Pancreas (tissue), 10 donors: Measurements from ENCODE around the gene VWC2L. TPM values are rescaled to one million over a fixed set of nuclear protein-coding genes. Genes with fewer than 3 reads are reported as not detected.

Experiments used
- ATAC-seq, 4 donors: fragments of 200-7000 bp; cut with Tn5 transposase; one replicate each; pipeline versions ENCODE4 v1.8.0 to v1.9.1; 2020; ENCODE audit warnings: mild to moderate bottlenecking in 4 of 4, moderate library complexity in 4 of 4
- DNase-seq, 6 donors: peaks; one replicate each; pipeline ENCODE4 v3.0.0-alpha.2; 2020
- FAIRE-seq: peaks from 2 replicates; lab custom pipeline; 2012; peaks lifted over from hg19 to GRCh38; lab: Jason Lieb, UNC
- H3K27ac ChIP-seq, 4 donors: fragments of 200-600 bp; sonication (generic); 1 replicate in 3 of 4; 2 replicates in 1 of 4; pipeline versions ENCODE4 v1.5.0 to v1.8.0; 2020
- H3K27me3 ChIP-seq, 4 donors: fragments of 200-600 bp; one replicate each; pipeline ENCODE4 v1.8.0; 2021
- H3K36me3 ChIP-seq, 3 donors: fragments of 200-600 bp; sonication (generic) in 1 of 3; one replicate each; pipeline versions ENCODE4 v1.5.0 to v1.8.0; 2020 to 2021
- H3K4me1 ChIP-seq, 3 donors: fragments of 200-600 bp; one replicate each; pipeline ENCODE4 v1.8.0; 2021
- H3K4me3 ChIP-seq, 4 donors: fragments of 200-600 bp; sonication (generic) in 2 of 4; one replicate each; pipeline versions ENCODE4 v1.5.0 to v1.8.0; 2020 to 2021
- H3K9me3 ChIP-seq, 4 donors: fragments of 200-600 bp; one replicate each; pipeline ENCODE4 v1.8.0; 2021
- WGBS, 2 donors: extraction: QIAGEN DNeasy Blood & Tissue Kit; methylation state at CpG; one replicate each; pipeline ENCODE4 v1.1.7; 2013; 5-methylcytosine and 5-hydroxymethylcytosine counted together
- intact Hi-C, 3 donors: fragments of 100-400 bp; cut with DNase I; formaldehyde crosslinking; loops; one replicate each; pipeline versions ENCODE4 v1.11.1 to v1.14.2; 2022
- polyA plus RNA-seq, 2 donors: library from polyadenylated mRNA; stranded (reverse); fragments of 200-250 nt; gene quantifications; one replicate each; pipeline ENCODE4 v1.2.3, GENCODE V29; 2013
- total RNA-seq, 6 donors: library from RNA; stranded (reverse); fragmentation: NEBNext Ultra II Directional in 4 of 6; extraction: Animal tissue kit (Norgen Biotek cat#: 25700) in 4 of 6; gene quantifications; one replicate each; pipeline versions ENCODE4 v1.2.1 to v1.2.4, GENCODE V29; 2021 to 2023
- TF ChIP-seq, protein P1 (sequence below), 4 donors: fragments of 200-600 bp; sonication (generic) in 3 of 4; IDR thresholded peaks; one replicate each; pipeline versions ENCODE4 v1.5.0 to v1.8.0; 2021; ENCODE audit warnings: antibody characterized with exemption in 4 of 4
- donor health status: healthy with polysubstance abuse.
- donor health status: DM: no; HTN: no; CAD: no; lungs with moderate emphysema.
- donor health status: DM: no; HTN: no; CAD: no.
- donor health status: control.
- donor health status: control.
- donor health status: Bipolar disorder and iron deficiency.
- donor health status: DM: yes; HTN: yes; CAD: no.
- donor health status: DM: no; HTN: no; CAD: no.
- donor health status: DM: no; HTN: no; CAD: no.
- donor health status: DM: yes; HTN: yes; CAD: no.

The VWC2L gene
- total and polyA plus RNA-seq, 8 donors: 0.08 to 0.12 (median 0.09) TPM; not detected in 4

DNA sequence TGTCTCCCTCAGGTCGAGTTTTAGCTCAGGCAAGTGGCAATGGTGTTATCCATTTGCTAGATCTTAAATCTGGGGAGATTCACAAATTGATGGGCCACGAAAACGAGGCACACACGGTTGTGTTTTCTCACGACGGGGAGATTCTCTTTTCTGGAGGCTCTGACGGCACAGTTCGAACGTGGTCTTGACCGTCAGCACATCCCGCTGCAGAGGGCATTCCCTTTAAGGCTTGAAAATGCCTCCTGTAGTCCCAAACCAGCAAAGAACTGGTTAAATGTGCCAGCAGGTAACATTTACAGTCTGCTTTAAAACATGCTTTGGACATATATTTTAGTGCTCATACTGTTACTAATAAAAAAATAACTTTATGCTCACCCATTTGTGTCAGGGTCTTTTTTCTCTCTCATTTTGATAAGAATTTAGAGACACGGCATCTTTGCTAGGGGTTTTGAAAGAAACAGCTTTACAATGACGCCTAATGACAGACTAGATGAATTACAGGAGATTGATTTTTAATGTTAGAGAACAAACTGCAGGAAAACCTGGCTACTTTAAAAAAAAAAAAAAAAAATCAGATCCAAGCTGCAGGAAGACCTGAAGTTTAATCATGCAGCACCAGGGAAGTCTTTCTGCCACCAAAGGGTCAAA is 602 bp upstream of the VWC2L start:
- Histone ChIP-seq H3K27ac (no peak overlapping the region), H3K36me3 (no peaks in the 10 kb centered on the region), H3K4me3 (no peak overlapping the region), H3K4me1 (no peaks in the 10 kb centered on the region), H3K9me3 (no peaks in the 10 kb centered on the region), H3K27me3 (no peaks in the 10 kb centered on the region)
- DNase-seq (no peak), ATAC-seq (no peak), FAIRE-seq (no peak)
- WGBS, 2 donors: 32 to 33% methylated on average over 13 of the region's 13 CpGs
- TF ChIP-seq, protein P1, sequence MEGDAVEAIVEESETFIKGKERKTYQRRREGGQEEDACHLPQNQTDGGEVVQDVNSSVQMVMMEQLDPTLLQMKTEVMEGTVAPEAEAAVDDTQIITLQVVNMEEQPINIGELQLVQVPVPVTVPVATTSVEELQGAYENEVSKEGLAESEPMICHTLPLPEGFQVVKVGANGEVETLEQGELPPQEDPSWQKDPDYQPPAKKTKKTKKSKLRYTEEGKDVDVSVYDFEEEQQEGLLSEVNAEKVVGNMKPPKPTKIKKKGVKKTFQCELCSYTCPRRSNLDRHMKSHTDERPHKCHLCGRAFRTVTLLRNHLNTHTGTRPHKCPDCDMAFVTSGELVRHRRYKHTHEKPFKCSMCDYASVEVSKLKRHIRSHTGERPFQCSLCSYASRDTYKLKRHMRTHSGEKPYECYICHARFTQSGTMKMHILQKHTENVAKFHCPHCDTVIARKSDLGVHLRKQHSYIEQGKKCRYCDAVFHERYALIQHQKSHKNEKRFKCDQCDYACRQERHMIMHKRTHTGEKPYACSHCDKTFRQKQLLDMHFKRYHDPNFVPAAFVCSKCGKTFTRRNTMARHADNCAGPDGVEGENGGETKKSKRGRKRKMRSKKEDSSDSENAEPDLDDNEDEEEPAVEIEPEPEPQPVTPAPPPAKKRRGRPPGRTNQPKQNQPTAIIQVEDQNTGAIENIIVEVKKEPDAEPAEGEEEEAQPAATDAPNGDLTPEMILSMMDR (IDR thresholded peaks at IDR 0.05): no peak
- intact Hi-C loops: no loop called here

DNA sequence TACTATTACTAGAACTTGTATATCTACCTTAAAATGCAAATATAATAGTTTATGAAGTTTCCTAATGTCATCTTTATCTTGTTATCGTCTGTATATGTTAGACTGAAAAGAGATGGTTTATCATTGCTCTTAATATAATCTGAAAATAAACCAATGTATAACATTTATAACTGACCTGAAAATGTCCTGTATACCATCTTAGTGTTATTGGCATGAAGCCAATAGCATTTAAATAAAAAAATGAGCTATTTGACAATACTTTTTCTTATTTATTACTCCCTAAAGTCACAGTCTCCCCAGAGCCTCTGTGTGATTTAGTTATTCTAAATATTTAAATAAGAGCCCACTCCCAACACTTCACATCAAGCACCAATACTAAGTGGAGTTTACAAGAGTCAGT is 1.8 kb downstream of the VWC2L start:
- no peak for DNase-seq
- no peaks in the 10 kb centered on the region for H3K9me3 ChIP-seq
- intact Hi-C loops: no loop called here
- no peak overlapping the region for H3K27ac ChIP-seq
- H3K27me3 ChIP-seq: no peaks in the 10 kb centered on the region
- H3K4me1 ChIP-seq: no peaks in the 10 kb centered on the region
- WGBS, 2 donors: 57 to 71% methylated on average over 1 of the region's 1 CpG
- no peak for FAIRE-seq
- TF ChIP-seq, protein P1 (IDR thresholded peaks at IDR 0.05): no peak
- no peak for ATAC-seq
- H3K4me3 ChIP-seq: no peak overlapping the region
- H3K36me3 ChIP-seq: no peaks in the 10 kb centered on the region

DNA sequence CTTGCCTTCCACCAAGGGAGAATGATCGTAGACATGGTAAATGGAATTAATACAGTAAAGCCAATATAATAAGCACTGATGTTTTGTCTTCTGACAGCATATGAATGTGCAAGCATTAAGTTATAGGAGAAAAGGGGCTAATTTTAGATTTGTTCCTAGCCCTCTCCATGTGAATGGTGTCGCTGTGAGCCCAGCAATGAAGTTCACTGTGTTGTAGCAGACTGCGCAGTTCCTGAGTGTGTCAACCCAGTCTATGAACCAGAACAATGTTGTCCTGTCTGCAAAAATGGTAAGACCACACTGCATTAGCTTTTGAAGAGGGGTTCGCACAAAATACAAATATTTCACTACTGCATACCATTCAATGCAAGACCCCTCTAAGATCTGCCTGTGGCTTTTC is 25.6 kb downstream of the VWC2L start:
- intact Hi-C loops: no loop called here
- Histone ChIP-seq H3K36me3 (no peaks in the 10 kb centered on the region), H3K4me3 (no peak overlapping the region), H3K27ac (no peak overlapping the region), H3K9me3 (no peaks in the 10 kb centered on the region), H3K27me3 (no peaks in the 10 kb centered on the region), H3K4me1 (no peaks in the 10 kb centered on the region)
- FAIRE-seq (no peak), DNase-seq (no peak), ATAC-seq (no peak)
- 78 to 89% methylated on average over 4 of the region's 4 CpGs for WGBS, 2 donors
- TF ChIP-seq, protein P1 (IDR thresholded peaks at IDR 0.05): no peak

DNA sequence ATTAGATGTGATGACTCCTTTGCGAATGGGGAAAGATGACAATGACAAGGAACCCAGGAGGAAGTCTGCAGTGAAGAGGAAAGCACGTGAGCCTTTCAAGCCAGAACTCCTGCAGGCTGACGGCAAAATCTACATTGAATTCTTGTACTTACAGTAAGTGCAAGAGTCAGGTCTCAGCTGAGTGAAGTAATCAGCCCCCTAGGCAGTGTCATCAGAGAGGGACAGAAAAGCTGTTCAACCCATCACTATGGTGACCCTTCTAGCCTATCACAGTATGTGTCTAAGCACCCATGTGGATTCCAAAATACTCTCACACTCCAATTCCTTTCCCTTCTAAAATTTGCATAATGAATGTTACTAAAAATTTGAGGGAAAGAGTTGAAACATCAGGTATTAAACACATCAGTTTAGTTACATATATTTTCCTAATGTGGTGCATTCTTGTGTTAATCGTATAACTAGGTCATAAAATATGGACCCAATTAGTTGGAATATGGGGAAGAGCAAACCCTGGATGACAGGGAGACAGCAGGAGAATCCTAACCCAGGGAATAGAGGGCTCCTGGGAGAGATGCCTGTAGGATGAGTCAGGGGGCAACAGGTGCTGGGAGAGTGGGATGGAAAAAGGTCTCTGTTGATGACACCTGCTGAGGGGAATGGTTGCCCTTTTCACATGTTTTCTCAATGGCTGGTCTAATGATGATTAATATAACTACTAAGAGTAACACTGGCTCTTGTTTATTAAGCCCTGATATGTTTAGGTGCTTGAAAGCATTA is 39.5 kb downstream of the VWC2L start:
- TF ChIP-seq, protein P1 (IDR thresholded peaks at IDR 0.05): no peak
- Histone ChIP-seq H3K27ac (no peak overlapping the region), H3K9me3 (no peaks in the 10 kb centered on the region), H3K4me3 (no peak overlapping the region), H3K36me3 (no peaks in the 10 kb centered on the region), H3K4me1 (no peaks in the 10 kb centered on the region), H3K27me3 (no peaks in the 10 kb centered on the region)
- DNase-seq (no peak), ATAC-seq (no peak), FAIRE-seq (no peak)
- intact Hi-C loops: no loop called here
- WGBS, 2 donors: 58 to 77% methylated on average over 4 of the region's 4 CpGs
